ENCODE results near the gene WDR18.
A peak's percentile ranks its signal among the peaks of the same experiment; 100 is the strongest.

Gene WDR18

GRCh38 chr19:993831-994393, 9.8 kb downstream of the WDR18 start:
- no peak for DNase-seq

GRCh38 chr19:994516-994915, 10.4 kb downstream of the WDR18 start:
- DNase-seq, result no peak

- peak; percentile 84 for DNase-seq
These were observed 11.1 kb downstream of the WDR18 start for GRCh38 chr19:995051-995827.

- peak; percentile 72 for DNase-seq
These were observed 12.1 kb downstream of the WDR18 start for GRCh38 chr19:996051-996838.

GRCh38 chr19:998064-998463, 13.9 kb downstream of the WDR18 start:
- peak; percentile 22 for DNase-seq

GRCh38 chr19:999379-999719, 15.2 kb downstream of the WDR18 start:
- no peak for DNase-seq

GRCh38 chr19:1000095-1000494, 15.9 kb downstream of the WDR18 start, which contains the start of gene GRIN3B:
GRIN3B (plus strand) TSS chr19:1000419; CDS start chr19:1000438, 19 bp downstream.
- DNase-seq, result peak; percentile 75

- no peak for DNase-seq
These were observed 16.7 kb downstream of the WDR18 start for GRCh38 chr19:1000591-1001537.

GRCh38 chr19:1001538-1002166, 17.5 kb downstream of the WDR18 start:
- DNase-seq, result peak; percentile 50

GRCh38 chr19:1002600-1002999, 18.5 kb downstream of the WDR18 start:
- DNase-seq, result no peak

GRCh38 chr19:1003283-1003682, 19.1 kb downstream of the WDR18 start:
- no peak for DNase-seq

GRCh38 chr19:1004204-1004802, 20.2 kb downstream of the WDR18 start:
- no peak for DNase-seq

- DNase-seq, result peak; percentile 63
These were observed 20.9 kb downstream of the WDR18 start for GRCh38 chr19:1004803-1005664.

GRCh38 chr19:1006711-1007398, 22.7 kb downstream of the WDR18 start:
- peak; percentile 45 for DNase-seq

- DNase-seq, result no peak
These were observed 23.5 kb downstream of the WDR18 start for GRCh38 chr19:1007399-1008251.

- no peak for DNase-seq
These were observed 24.3 kb downstream of the WDR18 start for GRCh38 chr19:1008268-1009040.

- no peak for DNase-seq
These were observed 25.2 kb downstream of the WDR18 start for GRCh38 chr19:1009041-1009980.
